Thoracic aorta (tissue), 2 donors: ENCODE measurements around the gene HIGD2A. TPM values are rescaled to one million over a fixed set of nuclear protein-coding genes. Genes with fewer than 3 reads are reported as not detected.

ENCODE experiments used
- ATAC-seq: fragments of 150-250 bp; one replicate; pipeline ENCODE4 v1.8.0; 2017; ENCODE audit warnings: low read depth; ENCODE audit not compliant: insufficient number of reproducible peaks, low FRiP score
- DNase-seq: peaks from one replicate; pipeline ENCODE4 v3.0.0-alpha.2; 2020; ENCODE audit warnings: low spot score
- H3K27ac ChIP-seq, 2 donors: fragments of 200-600 bp; sonication (generic); 1 replicate in 1 of 2; 2 replicates in 1 of 2; pipeline ENCODE4 v1.5.1; 2016; ENCODE audit warnings: mild to moderate bottlenecking in 2 of 2, moderate library complexity in 2 of 2
- H3K27me3 ChIP-seq: fragments of 200-600 bp; sonication (generic); replicated peaks from 2 replicates; pipeline ENCODE4 v1.6.0; 2016; ENCODE audit warnings: mild to moderate bottlenecking; ENCODE audit not compliant: insufficient read depth
- H3K36me3 ChIP-seq: fragments of 200-600 bp; sonication (generic); one replicate; pipeline ENCODE4 v1.5.1; 2016
- H3K4me1 ChIP-seq, 2 donors: fragments of 200-600 bp; sonication (generic); 1 replicate in 1 of 2; 2 replicates in 1 of 2; pipeline versions ENCODE4 v1.5.1 to v1.6.0; 2016; ENCODE audit warnings: low read depth in 2 of 2, mild to moderate bottlenecking in 1 of 2; ENCODE audit not compliant: control insufficient read depth in 1 of 2
- H3K4me3 ChIP-seq: fragments of 200-600 bp; sonication (generic); 2 replicates; pipeline ENCODE4 v1.5.1; 2016; ENCODE audit warnings: mild to moderate bottlenecking
- H3K9me3 ChIP-seq: fragments of 200-600 bp; sonication (generic); 2 replicates; pipeline ENCODE4 v1.5.1; 2016
- CTCF ChIP-seq: fragments of 200-600 bp; sonication (generic); IDR thresholded peaks from one replicate; pipeline ENCODE4 v1.5.1; 2019; ENCODE audit warnings: antibody characterized with exemption
- total RNA-seq, 2 donors: library from RNA; depleted of rRNA; stranded (reverse); fragments of >200 nt; gene quantifications; one replicate each; pipeline versions ENCODE4 v1.1.0 to v1.2.3, GENCODE V29; 2016

Gene HIGD2A
- total RNA-seq, 2 donors from 2014 or later, result 45.2 to 57.5 TPM

DNA sequence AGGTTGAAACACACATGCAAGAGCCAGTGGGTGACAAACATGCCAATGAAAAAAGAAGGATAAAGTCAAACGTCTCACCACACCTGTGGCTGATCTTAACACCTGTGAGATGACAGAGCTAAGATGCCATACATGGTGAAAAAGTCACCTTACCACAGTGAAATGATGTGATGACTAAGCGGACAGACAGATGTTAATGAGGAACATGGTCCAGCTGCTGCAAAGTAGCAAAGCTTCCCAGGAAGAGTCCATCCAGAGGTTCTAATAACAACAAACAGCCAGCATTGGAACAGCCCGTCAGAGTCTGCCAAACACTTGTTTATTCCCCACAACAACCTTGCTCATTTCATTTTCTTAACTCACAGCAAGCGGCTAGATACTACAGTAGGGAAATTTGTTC lies 28.9 kb upstream of the HIGD2A start:
- DNase-seq (no peak), ATAC-seq (no peak)
- H3K27me3 ChIP-seq, result no peaks in the 10 kb centered on the region
- H3K4me1 ChIP-seq, result peaks cover 10 to 20% of the 10 kb centered on the region in 2 donors
- no peaks in the 10 kb centered on the region for H3K9me3 ChIP-seq
- no peak overlapping the region for H3K4me3 ChIP-seq
- peaks cover 5% of the 10 kb centered on the region for H3K36me3 ChIP-seq
- no peak overlapping the region for H3K27ac ChIP-seq
- no peak for TF ChIP-seq CTCF

DNA sequence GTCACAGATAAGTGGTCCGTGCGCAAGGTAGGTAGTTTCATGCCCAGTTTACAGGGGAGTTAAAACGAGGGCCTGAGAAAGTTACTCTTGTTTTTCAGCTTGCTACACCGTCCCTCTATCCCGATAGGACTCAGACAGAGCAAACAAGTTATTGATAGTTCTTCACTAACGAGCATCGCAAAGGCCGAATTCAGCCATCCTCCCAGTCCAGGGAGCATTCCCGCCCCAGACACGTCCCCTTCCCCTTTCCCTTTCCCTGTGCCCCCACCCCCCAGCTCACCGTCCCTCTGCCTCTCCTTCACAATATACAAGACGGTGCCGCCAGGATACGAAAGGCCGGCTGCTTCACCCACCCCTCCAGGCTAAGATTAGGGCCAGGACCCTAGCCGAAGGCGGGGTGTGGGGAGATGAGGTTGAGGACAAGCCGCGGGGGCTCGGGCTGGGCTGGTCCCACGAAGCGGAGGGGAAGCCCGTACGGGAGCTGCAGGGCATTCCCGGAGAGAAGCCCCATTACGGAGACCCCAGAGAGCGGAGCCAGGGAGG lies 27.6 kb upstream of the HIGD2A start:
- DNase-seq (no peak), ATAC-seq (no peak)
- peak overlapping the region; percentile 31 to 63 for H3K27ac ChIP-seq
- TF ChIP-seq CTCF, result no peak
- H3K27me3 ChIP-seq, result no peaks in the 10 kb centered on the region
- no peaks in the 10 kb centered on the region for H3K9me3 ChIP-seq
- H3K36me3 ChIP-seq, result peaks cover 5% of the 10 kb centered on the region
- peaks cover 12 to 24% of the 10 kb centered on the region in 2 donors for H3K4me1 ChIP-seq
- H3K4me3 ChIP-seq, result peak overlapping the region; percentile 98

- DNase-seq (peak; percentile 81), ATAC-seq (peak; percentile 82)
- Histone ChIP-seq H3K36me3 (peaks cover 2% of the 10 kb centered on the region), H3K4me3 (peak within 1 kb of the TSS; percentile 98), H3K9me3 (no peaks in the 10 kb centered on the region), H3K4me1 (peaks cover 12 to 29% of the 10 kb centered on the region in 2 donors), H3K27ac (peak within 1 kb of the TSS; percentile 31 to 63), H3K27me3 (no peaks in the 10 kb centered on the region)
- no peak for TF ChIP-seq CTCF
Measured at GRCh38 chr5:176361437-176362232, 26.9 kb upstream of the HIGD2A start, which contains the start of gene KIAA1191. Gene KIAA1191 (minus strand): TSS chr5:176361764. CDS start chr5:176359508, 2,256 bp downstream.

GRCh38 chr5:176362233-176362490 lies 26.4 kb upstream of the HIGD2A start:
- Histone ChIP-seq H3K4me1 (peaks cover 12 to 30% of the 10 kb centered on the region in 2 donors), H3K27me3 (no peaks in the 10 kb centered on the region), H3K9me3 (no peaks in the 10 kb centered on the region), H3K27ac (peak overlapping the region; percentile 31 to 63), H3K4me3 (peak overlapping the region; percentile 98), H3K36me3 (no peaks in the 10 kb centered on the region)
- no peak for TF ChIP-seq CTCF
- no peak for ATAC-seq
- no peak for DNase-seq

DNA sequence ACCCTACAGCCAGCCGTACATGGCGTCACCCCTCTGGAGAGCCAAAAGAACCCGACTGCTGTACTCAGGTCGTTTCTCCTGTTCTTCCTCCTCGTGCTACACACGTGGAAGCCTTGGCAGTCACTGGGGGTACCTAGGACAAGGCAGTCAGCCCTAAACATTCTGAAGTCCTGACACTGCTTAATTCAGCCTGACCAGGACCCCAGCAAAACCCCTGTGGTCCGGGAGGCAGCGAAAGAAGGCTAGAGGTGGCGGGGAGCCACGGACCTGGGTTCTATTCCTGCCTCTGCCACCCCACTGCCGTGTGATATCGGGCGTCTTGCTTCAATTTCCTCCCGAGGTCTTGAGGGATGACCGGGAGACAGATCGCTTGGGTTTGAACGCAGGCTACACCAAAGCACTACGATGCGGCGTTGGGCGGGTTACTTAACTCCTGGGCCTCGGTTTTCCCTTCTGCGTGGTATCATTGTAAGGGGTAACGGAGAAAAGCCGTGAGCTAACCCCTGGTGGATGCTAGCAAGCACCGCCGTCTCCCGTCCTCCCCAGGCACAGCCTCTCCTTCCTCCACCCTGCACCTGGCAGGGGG lies 23.7 kb upstream of the HIGD2A start:
- TF ChIP-seq CTCF, result no peak
- H3K27ac ChIP-seq, result peak overlapping the region; percentile 71 to 73
- DNase-seq (no peak), ATAC-seq (no peak)
- peak overlapping the region; percentile 95 for H3K4me3 ChIP-seq
- H3K36me3 ChIP-seq, result peaks cover 4% of the 10 kb centered on the region
- H3K4me1 ChIP-seq, result peaks cover 10 to 24% of the 10 kb centered on the region in 2 donors
- H3K27me3 ChIP-seq, result no peaks in the 10 kb centered on the region
- H3K9me3 ChIP-seq, result no peaks in the 10 kb centered on the region
